ENCODE measurements around the gene CYP2R1.

Gene CYP2R1

GRCh38 chr11:14858404-14858803 lies 33.6 kb downstream of the CYP2R1 start:
- TF ChIP-seq CTCF (IDR thresholded peaks at IDR 0.05; ENCODE audit: low read depth, low read length, missing control alignments) = no peak
- DNase-seq (ENCODE audit: low read depth) = no peak
- no peak overlapping the region for H3K4me3 ChIP-seq (ENCODE audit: low read depth, low read length)

GRCh38 chr11:14857621-14858020 lies 34.4 kb downstream of the CYP2R1 start:
- TF ChIP-seq CTCF (IDR thresholded peaks at IDR 0.05; ENCODE audit: low read depth, low read length, missing control alignments) = no peak
- no peak for DNase-seq (ENCODE audit: low read depth)

GRCh38 chr11:14855890-14856289 lies 36.1 kb downstream of the CYP2R1 start:
- no peak for TF ChIP-seq CTCF (IDR thresholded peaks at IDR 0.05; ENCODE audit: low read depth, low read length, missing control alignments)
- H3K4me3 ChIP-seq (ENCODE audit: low read depth, low read length) = no peak overlapping the region
- DNase-seq (ENCODE audit: low read depth) = no peak

More at GRCh38 chr11:14857621-14858020, 34.4 kb downstream of the CYP2R1 start:
- H3K4me3 ChIP-seq (ENCODE audit: low read depth, low read length) = no peak overlapping the region

- DNase-seq (ENCODE audit: low read depth) = no peak
- TF ChIP-seq CTCF (IDR thresholded peaks at IDR 0.05; ENCODE audit: low read depth, low read length, missing control alignments) = no peak
- H3K4me3 ChIP-seq (ENCODE audit: low read depth, low read length) = no peak overlapping the region
Measured at GRCh38 chr11:14854057-14854456, 38.0 kb downstream of the CYP2R1 start.

GRCh38 chr11:14852571-14853177 lies 39.4 kb downstream of the CYP2R1 start:
- no peak for TF ChIP-seq CTCF (IDR thresholded peaks at IDR 0.05; ENCODE audit: low read depth, low read length, missing control alignments)
- H3K4me3 ChIP-seq (ENCODE audit: low read depth, low read length) = no peak overlapping the region
- DNase-seq (ENCODE audit: low read depth) = no peak

- H3K4me3 ChIP-seq (ENCODE audit: low read depth, low read length) = no peak overlapping the region
- DNase-seq (ENCODE audit: low read depth) = no peak
- TF ChIP-seq CTCF (IDR thresholded peaks at IDR 0.05; ENCODE audit: low read depth, low read length, missing control alignments) = no peak
Measured at GRCh38 chr11:14842002-14842401, 50.0 kb downstream of the CYP2R1 start.

Data from GM12864 (cell line).